Stomach smooth muscle (tissue), 2 donors: ENCODE results near the gene USP10.

ENCODE experiments used
- H3K27ac ChIP-seq: one replicate; pipeline ENCODE4 v1.7.0; 2013; ENCODE audit warnings: mild to moderate bottlenecking, low read length, inconsistent platforms
- H3K27me3 ChIP-seq, 2 donors: one replicate each; pipeline ENCODE4 v1.7.0; 2013; ENCODE audit warnings: low read length in 2 of 2; ENCODE audit not compliant: insufficient read depth in 2 of 2, control insufficient read depth in 1 of 2
- H3K36me3 ChIP-seq, 2 donors: one replicate each; pipeline ENCODE4 v1.7.0; 2013; ENCODE audit warnings: low read length in 2 of 2; ENCODE audit not compliant: control insufficient read depth in 2 of 2, insufficient read depth in 2 of 2
- H3K4me1 ChIP-seq: one replicate; pipeline ENCODE4 v1.7.0; 2013; ENCODE audit warnings: low read length; ENCODE audit not compliant: control insufficient read depth, insufficient read depth
- H3K4me3 ChIP-seq, 2 donors: one replicate each; pipeline ENCODE4 v1.7.0; 2013; ENCODE audit warnings: low read length in 2 of 2
- H3K9ac ChIP-seq, 2 donors: one replicate each; pipeline ENCODE4 v1.7.0; 2013; ENCODE audit warnings: low read length in 2 of 2, mild to moderate bottlenecking in 1 of 2
- H3K9me3 ChIP-seq, 2 donors: one replicate each; pipeline ENCODE4 v1.7.0; 2013; ENCODE audit warnings: low read length in 2 of 2; ENCODE audit not compliant: control insufficient read depth in 2 of 2
- donor health status: healthy.
- donor health status: Pancreatic carcinoma.

USP10 gene

DNA sequence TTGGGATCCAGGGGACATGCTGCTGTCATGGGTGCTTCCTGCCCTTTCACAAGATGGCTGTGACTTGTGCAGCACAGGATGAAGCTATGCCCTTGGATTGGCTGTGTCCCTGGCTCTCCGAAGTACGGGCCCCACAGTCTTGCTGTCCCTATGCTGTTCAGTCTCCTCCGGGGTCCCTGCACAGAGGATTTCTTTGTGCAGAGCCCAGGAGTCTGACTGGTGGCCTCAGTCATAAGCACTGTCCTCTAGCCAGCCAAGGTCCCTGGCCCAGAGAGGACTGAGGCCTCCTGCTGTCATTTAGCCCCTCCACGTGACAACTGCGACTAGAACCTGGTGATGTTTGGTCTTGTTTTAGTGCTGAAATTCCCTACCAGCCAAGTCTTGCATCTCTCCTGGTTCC is 77.6 kb downstream of the USP10 start:
- Histone ChIP-seq H3K9ac (no peak overlapping the region), H3K9me3 (no peaks in the 10 kb centered on the region), H3K4me3 (no peak overlapping the region), H3K27ac (no peak overlapping the region), H3K36me3 (peaks cover 30 to 43% of the 10 kb centered on the region in 2 donors), H3K27me3 (no peaks in the 10 kb centered on the region), H3K4me1 (peaks cover 2% of the 10 kb centered on the region)

DNA sequence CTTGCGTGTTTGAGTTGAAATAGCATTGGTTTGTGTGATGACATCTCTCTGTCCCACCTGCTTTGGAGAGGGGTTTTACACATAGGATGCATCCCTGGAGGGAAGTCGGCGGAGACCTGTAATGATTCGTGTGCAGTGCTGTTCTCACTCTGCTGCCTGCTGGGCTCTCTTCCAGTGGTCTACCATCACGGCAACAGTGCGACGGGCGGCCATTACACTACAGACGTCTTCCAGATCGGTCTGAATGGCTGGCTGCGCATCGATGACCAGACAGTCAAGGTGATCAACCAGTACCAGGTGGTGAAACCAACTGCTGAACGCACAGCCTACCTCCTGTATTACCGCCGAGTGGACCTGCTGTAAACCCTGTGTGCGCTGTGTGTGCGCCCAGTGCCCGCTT is 78.9 kb downstream of the USP10 start:
- no peaks in the 10 kb centered on the region for H3K9me3 ChIP-seq
- H3K27ac ChIP-seq: no peak overlapping the region
- H3K4me3 ChIP-seq: no peak overlapping the region
- peaks cover 2% of the 10 kb centered on the region for H3K4me1 ChIP-seq
- no peaks in the 10 kb centered on the region for H3K27me3 ChIP-seq
- no peak overlapping the region for H3K9ac ChIP-seq
- peaks cover 23 to 36% of the 10 kb centered on the region in 2 donors for H3K36me3 ChIP-seq

DNA sequence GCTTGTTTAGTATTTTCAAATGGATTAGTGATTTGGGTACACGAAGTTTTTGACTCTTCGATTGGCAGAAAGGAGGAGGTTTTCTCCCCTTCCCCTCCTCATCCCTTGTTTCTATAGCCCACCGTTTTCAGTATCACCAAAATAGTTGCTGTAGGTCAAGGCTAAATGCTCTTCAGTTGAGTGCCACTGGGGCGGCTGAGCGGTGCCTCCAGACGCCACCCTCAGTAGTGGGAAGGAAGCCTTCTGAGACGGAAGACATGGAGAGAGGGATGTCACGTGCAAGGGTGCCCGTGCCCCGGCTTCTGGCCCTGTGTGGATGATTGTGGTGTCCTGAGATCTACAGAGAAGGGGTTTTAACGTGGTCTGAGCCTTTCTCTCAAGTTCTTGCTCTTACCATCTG is 80.3 kb downstream of the USP10 start:
- Histone ChIP-seq H3K9ac (no peak overlapping the region), H3K4me3 (no peak overlapping the region), H3K4me1 (peaks cover 2% of the 10 kb centered on the region), H3K9me3 (no peaks in the 10 kb centered on the region), H3K27me3 (no peaks in the 10 kb centered on the region), H3K27ac (no peak overlapping the region), H3K36me3 (peaks cover 19 to 31% of the 10 kb centered on the region in 2 donors)

DNA sequence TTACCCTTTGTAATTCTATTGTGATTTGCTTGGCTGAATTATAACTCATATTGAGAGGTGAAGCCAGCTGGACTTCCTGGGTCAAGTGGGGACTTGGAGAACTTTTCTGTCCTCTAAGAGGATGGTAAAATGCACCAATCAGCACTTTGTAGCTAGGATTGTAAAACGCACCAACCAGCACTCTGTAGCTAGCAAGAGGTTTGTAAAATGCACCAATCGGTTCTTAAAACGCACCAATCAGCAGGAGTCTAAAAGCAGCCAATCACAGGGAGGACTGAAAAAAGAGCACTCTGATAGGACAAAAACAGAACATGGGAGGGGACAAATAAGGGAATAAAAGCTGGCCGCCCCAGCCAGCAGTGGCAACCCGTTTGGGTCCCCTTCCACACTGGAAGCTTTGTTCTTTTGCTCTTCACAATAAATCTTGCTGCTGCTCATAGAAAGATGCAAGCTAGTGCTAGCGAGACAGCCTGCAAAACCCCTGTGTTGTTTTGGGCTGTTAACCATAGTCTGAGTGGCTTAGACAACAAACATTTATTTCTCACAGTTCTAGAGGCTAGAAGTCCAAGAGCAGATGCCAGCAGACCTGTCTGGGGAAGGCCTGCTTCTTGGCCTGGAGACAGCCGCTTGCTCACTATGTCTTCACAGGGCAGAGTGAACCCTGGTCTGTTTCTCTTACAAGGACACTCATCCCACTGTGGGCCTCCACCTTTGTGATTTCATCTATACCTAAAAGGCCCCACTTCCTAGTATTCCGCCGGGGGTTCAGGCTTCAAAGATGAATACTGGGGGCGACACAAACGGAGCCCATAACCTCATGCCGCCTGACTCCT is 81.0 kb downstream of the USP10 start:
- H3K4me1 ChIP-seq: peaks cover 2% of the 10 kb centered on the region
- H3K27ac ChIP-seq: no peak overlapping the region
- H3K27me3 ChIP-seq: no peaks in the 10 kb centered on the region
- H3K9ac ChIP-seq: no peak overlapping the region
- H3K4me3 ChIP-seq: no peak overlapping the region
- no peaks in the 10 kb centered on the region for H3K9me3 ChIP-seq
- H3K36me3 ChIP-seq: peaks cover 12 to 24% of the 10 kb centered on the region in 2 donors

DNA sequence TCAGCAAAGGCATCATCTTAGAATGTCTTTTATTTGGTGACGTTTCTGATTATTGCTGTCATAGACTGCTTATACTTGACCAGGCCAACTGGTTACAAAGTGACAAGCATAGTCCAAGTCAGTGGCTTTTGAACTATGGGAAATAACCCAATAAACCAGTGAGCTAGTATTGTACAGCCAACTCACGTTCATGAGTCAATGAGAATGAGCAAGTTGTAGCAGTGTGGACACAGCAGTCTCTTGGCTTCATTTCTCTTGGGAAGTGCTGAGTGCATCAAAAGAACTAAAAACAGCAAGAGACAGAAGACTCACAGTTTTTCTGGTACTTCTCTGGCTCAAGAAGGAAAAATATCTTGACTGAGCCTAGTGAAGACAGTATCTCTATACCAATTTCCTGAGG is 83.0 kb downstream of the USP10 start:
- Histone ChIP-seq H3K9me3 (no peaks in the 10 kb centered on the region), H3K4me1 (peaks cover 17% of the 10 kb centered on the region), H3K36me3 (peaks cover 8 to 9% of the 10 kb centered on the region in 2 donors), H3K27ac (no peak overlapping the region), H3K27me3 (no peaks in the 10 kb centered on the region), H3K4me3 (no peak overlapping the region), H3K9ac (no peak overlapping the region)

DNA sequence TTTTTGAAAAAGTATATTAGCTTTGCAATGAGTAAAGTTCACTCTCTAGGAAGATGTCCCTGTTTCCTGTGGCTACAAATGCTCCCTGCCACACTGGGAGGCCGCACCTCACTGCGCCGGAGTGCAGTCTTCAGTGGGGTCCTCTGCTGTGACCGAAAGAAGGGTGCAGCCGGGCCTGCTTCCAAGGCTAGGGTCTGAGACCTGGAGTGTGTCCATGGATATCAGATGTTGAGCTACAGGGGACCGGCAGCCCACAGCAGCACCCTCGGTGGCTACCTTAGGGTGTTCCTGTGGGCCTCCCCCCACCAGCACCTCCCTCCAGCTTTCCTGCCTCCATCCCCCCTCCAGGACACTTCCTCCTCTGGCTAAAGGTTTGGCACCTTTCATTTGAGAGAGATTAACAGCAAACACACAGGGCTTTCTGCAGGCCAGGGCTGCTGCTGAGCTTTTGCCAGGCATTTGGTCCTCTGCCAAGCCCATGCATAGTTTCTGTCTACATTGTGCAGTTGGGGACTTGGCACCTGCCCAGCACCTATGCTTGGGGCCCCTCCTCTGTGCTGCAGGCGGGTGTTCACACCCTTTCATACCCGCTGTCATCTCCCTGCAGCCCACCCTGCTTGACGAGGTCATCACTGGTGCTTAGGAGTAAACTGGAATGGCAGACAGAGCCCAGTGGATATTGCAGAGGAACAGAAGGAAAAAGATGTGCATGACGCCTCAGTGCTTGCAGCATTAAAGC is 86.2 kb downstream of the USP10 start:
- H3K9me3 ChIP-seq: no peaks in the 10 kb centered on the region
- H3K27me3 ChIP-seq: no peaks in the 10 kb centered on the region
- no peaks in the 10 kb centered on the region for H3K36me3 ChIP-seq
- H3K9ac ChIP-seq: no peak overlapping the region
- H3K27ac ChIP-seq: peak overlapping the region; percentile 18
- peaks cover 17% of the 10 kb centered on the region for H3K4me1 ChIP-seq
- no peak overlapping the region for H3K4me3 ChIP-seq

DNA sequence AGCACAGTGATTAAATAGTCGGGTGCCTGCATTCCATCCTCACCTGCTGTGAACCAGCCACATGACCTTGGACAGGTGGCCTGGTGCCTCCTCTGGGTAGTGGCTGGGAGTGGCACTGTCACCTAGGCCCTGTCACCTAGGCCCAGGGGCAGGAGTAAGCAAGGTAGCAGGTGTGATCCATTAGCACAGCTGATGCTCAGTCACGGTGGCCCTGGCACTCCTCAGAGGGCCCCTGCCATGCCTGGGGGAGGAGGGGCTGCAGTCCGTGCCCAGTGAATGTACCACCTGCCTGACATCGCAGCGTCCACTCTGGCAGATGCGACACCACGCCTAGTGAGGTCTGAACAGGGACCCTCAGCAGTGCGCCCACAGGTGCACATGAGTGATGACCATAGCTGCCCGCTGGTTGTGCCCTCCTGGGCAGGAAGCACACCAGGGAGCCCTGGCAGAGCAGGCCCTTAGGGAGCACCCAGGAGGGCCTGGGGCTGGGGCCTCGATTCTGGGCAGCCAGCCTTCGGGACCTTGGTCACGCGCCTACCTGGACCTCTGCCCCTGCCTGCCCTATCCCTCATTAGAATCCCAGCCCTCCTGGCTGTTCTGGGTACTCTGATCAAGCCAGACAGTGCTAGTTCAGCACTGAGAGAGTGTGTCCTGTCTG is 86.9 kb downstream of the USP10 start:
- peak overlapping the region; percentile 21 to 50 for H3K9ac ChIP-seq

DNA sequence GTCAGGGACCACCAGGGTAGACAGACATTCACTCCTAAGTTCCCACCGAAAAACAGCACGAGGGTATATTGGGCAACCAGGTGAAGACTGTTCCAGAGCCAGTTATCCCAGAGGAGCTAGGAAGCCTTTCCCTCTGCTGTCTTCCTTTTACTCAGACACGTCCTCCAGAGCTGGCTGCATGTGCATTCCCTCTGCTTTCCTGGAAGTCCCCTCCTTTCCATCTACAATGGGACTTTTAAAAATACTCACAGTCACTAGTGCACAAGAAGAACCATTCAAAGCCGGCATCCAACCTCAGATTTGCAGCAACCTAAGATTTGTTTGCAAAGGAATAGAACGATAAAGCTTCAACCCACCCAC is 87.4 kb downstream of the USP10 start:
- no peaks in the 10 kb centered on the region for H3K36me3 ChIP-seq
- peaks cover 17% of the 10 kb centered on the region for H3K4me1 ChIP-seq
- no peaks in the 10 kb centered on the region for H3K9me3 ChIP-seq
- H3K4me3 ChIP-seq: no peak overlapping the region
- H3K27ac ChIP-seq: peak overlapping the region; percentile 49
- H3K27me3 ChIP-seq: no peaks in the 10 kb centered on the region
- peak overlapping the region; percentile 21 to 50 for H3K9ac ChIP-seq

More for the DNA sequence above, 86.9 kb downstream of the USP10 start:
- Histone ChIP-seq H3K27ac (peak overlapping the region; percentile 49), H3K9me3 (no peaks in the 10 kb centered on the region), H3K4me1 (peaks cover 17% of the 10 kb centered on the region), H3K27me3 (no peaks in the 10 kb centered on the region), H3K4me3 (peak overlapping the region in 1 of 2 donors; percentile 12), H3K36me3 (no peaks in the 10 kb centered on the region)

DNA sequence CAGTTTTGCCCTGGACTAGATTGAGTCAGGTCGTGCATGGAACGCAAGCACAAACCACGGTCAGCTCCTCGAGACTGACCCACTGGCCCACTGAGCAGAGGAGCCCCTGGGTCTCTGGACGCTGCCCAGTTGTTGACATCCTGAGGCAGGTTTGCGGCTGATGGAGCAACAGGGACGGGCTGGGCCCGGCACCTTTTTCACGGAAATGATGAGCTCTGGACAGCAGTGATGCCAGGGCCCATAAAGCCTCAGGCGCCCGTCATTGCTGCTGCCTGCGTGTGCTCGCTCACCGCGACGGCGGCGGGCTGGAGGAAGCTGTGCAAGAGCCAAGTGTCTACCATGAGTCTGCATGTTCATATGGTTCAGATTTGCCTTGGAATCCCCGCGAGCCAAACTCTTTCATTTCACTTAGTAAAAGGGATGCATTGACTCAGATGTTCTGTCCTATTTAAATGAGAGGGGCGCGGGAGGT is 89.2 kb downstream of the USP10 start:
- Histone ChIP-seq H3K9me3 (no peaks in the 10 kb centered on the region), H3K9ac (no peak overlapping the region), H3K36me3 (no peaks in the 10 kb centered on the region), H3K4me1 (peaks cover 17% of the 10 kb centered on the region), H3K27ac (no peak overlapping the region), H3K27me3 (no peaks in the 10 kb centered on the region), H3K4me3 (no peak overlapping the region)

DNA sequence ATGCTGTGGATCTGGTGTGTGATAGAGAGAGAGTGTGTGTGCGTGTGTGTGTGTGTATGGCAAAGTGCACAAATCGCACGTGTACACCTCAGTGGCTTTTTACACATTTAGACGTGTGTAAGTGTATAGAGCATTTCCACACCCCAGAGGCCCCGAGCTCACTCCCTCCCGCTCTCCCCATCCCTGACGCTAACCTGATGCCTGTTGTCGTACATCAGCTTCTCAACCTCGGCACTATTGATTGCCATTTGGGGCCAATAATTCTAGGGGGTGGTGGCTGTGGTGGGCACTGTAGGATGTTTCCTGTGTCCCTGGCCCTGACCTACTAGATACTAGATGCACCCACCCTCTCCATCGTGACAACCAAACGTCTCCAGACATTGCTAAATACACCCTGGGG is 89.6 kb downstream of the USP10 start:
- Histone ChIP-seq H3K9me3 (no peaks in the 10 kb centered on the region), H3K4me1 (peaks cover 20% of the 10 kb centered on the region), H3K4me3 (no peak overlapping the region), H3K9ac (no peak overlapping the region), H3K27ac (no peak overlapping the region), H3K27me3 (no peaks in the 10 kb centered on the region), H3K36me3 (no peaks in the 10 kb centered on the region)
